Measurements from ENCODE around the gene RAB11FIP4. TPM values are rescaled to one million over a fixed set of nuclear protein-coding genes. Genes with fewer than 3 reads are reported as not detected.
A peak's percentile ranks its signal among the peaks of the same experiment; 100 is the strongest.

The RAB11FIP4 gene
- total RNA-seq, 3 donors from 2014 or later: 9.9 to 11.0 (median 10.8) TPM

- no peak overlapping the region for H3K4me3 Mint-ChIP-seq
- ATAC-seq (no peak), DNase-seq (no peak)
- H3K4me1 Mint-ChIP-seq (ENCODE audit: low read depth): peaks cover 1% of the 10 kb centered on the region
- H3K36me3 Mint-ChIP-seq (ENCODE audit: insufficient read depth): no peaks in the 10 kb centered on the region
- no peaks in the 10 kb centered on the region for H3K9me3 Mint-ChIP-seq
- no peaks in the 10 kb centered on the region for H3K27me3 Mint-ChIP-seq (ENCODE audit: low read depth)
Measured at GRCh38 chr17:31481783-31482081, 90.3 kb downstream of the RAB11FIP4 start.

- H3K27me3 Mint-ChIP-seq (ENCODE audit: low read depth): no peaks in the 10 kb centered on the region
- no peaks in the 10 kb centered on the region for H3K36me3 Mint-ChIP-seq (ENCODE audit: insufficient read depth)
- no peaks in the 10 kb centered on the region for H3K9me3 Mint-ChIP-seq
- DNase-seq: no peak
- H3K4me3 Mint-ChIP-seq: no peak overlapping the region
- no peak for ATAC-seq
- H3K4me1 Mint-ChIP-seq (ENCODE audit: low read depth): peaks cover 22% of the 10 kb centered on the region
Measured at GRCh38 chr17:31484821-31485220, 93.3 kb downstream of the RAB11FIP4 start.

GRCh38 chr17:31486351-31487062, 95.0 kb downstream of the RAB11FIP4 start:
- ATAC-seq (no peak), DNase-seq (no peak)
- Mint-ChIP-seq H3K4me1 (ENCODE audit: low read depth) (peaks cover 38% of the 10 kb centered on the region), H3K36me3 (ENCODE audit: insufficient read depth) (no peaks in the 10 kb centered on the region), H3K27me3 (ENCODE audit: low read depth) (no peaks in the 10 kb centered on the region), H3K4me3 (peak overlapping the region; percentile 78), H3K9me3 (no peaks in the 10 kb centered on the region)

GRCh38 chr17:31487063-31487647, 95.7 kb downstream of the RAB11FIP4 start:
- no peaks in the 10 kb centered on the region for H3K27me3 Mint-ChIP-seq (ENCODE audit: low read depth)
- H3K9me3 Mint-ChIP-seq: no peaks in the 10 kb centered on the region
- H3K36me3 Mint-ChIP-seq (ENCODE audit: insufficient read depth): no peaks in the 10 kb centered on the region
- ATAC-seq: no peak
- no peak for DNase-seq
- H3K4me3 Mint-ChIP-seq: peak overlapping the region; percentile 78
- H3K4me1 Mint-ChIP-seq (ENCODE audit: low read depth): peaks cover 45% of the 10 kb centered on the region

GRCh38 chr17:31487648-31488263, 96.3 kb downstream of the RAB11FIP4 start:
- Mint-ChIP-seq H3K9me3 (no peaks in the 10 kb centered on the region), H3K4me1 (ENCODE audit: low read depth) (peaks cover 51% of the 10 kb centered on the region), H3K4me3 (peak overlapping the region; percentile 78), H3K36me3 (ENCODE audit: insufficient read depth) (no peaks in the 10 kb centered on the region), H3K27me3 (ENCODE audit: low read depth) (no peaks in the 10 kb centered on the region)
- DNase-seq (peak; percentile 96), ATAC-seq (peak; percentile 89 to 91)

- Mint-ChIP-seq H3K36me3 (ENCODE audit: insufficient read depth) (no peaks in the 10 kb centered on the region), H3K9me3 (no peaks in the 10 kb centered on the region), H3K4me3 (peak overlapping the region; percentile 85), H3K4me1 (ENCODE audit: low read depth) (peaks cover 58% of the 10 kb centered on the region), H3K27me3 (ENCODE audit: low read depth) (no peaks in the 10 kb centered on the region)
- DNase-seq (peak; percentile 10), ATAC-seq (peak; percentile 2 to 6)
Measured at GRCh38 chr17:31488264-31488981, 96.9 kb downstream of the RAB11FIP4 start.

- Mint-ChIP-seq H3K36me3 (ENCODE audit: insufficient read depth) (no peaks in the 10 kb centered on the region), H3K9me3 (no peaks in the 10 kb centered on the region), H3K4me1 (ENCODE audit: low read depth) (peaks cover 63% of the 10 kb centered on the region), H3K27me3 (ENCODE audit: low read depth) (no peaks in the 10 kb centered on the region), H3K4me3 (peak overlapping the region; percentile 85)
- no peak for DNase-seq
- ATAC-seq: no peak
Measured at GRCh38 chr17:31488982-31489294, 97.5 kb downstream of the RAB11FIP4 start.

- Mint-ChIP-seq H3K9me3 (no peaks in the 10 kb centered on the region), H3K27me3 (ENCODE audit: low read depth) (no peaks in the 10 kb centered on the region), H3K4me3 (peak overlapping the region; percentile 85), H3K36me3 (ENCODE audit: insufficient read depth) (no peaks in the 10 kb centered on the region), H3K4me1 (ENCODE audit: low read depth) (peaks cover 67% of the 10 kb centered on the region)
- ATAC-seq (no peak), DNase-seq (peak; percentile 13)
Measured at GRCh38 chr17:31489295-31490018, 98.0 kb downstream of the RAB11FIP4 start.

GRCh38 chr17:31490019-31490650, 98.7 kb downstream of the RAB11FIP4 start:
- Mint-ChIP-seq H3K9me3 (no peaks in the 10 kb centered on the region), H3K27me3 (ENCODE audit: low read depth) (no peaks in the 10 kb centered on the region), H3K36me3 (ENCODE audit: insufficient read depth) (no peaks in the 10 kb centered on the region), H3K4me3 (peak overlapping the region; percentile 85), H3K4me1 (ENCODE audit: low read depth) (peaks cover 73% of the 10 kb centered on the region)
- ATAC-seq (no peak), DNase-seq (no peak)

- Mint-ChIP-seq H3K27me3 (ENCODE audit: low read depth) (no peaks in the 10 kb centered on the region), H3K4me1 (ENCODE audit: low read depth) (peaks cover 80% of the 10 kb centered on the region), H3K4me3 (peak overlapping the region; percentile 52), H3K36me3 (ENCODE audit: insufficient read depth) (no peaks in the 10 kb centered on the region), H3K9me3 (no peaks in the 10 kb centered on the region)
- ATAC-seq (no peak), DNase-seq (no peak)
Measured at GRCh38 chr17:31490671-31491375, 99.3 kb downstream of the RAB11FIP4 start.

- Mint-ChIP-seq H3K4me1 (ENCODE audit: low read depth) (peaks cover 88% of the 10 kb centered on the region), H3K27me3 (ENCODE audit: low read depth) (no peaks in the 10 kb centered on the region), H3K4me3 (peak overlapping the region; percentile 52), H3K36me3 (ENCODE audit: insufficient read depth) (no peaks in the 10 kb centered on the region), H3K9me3 (no peaks in the 10 kb centered on the region)
- DNase-seq: no peak
- ATAC-seq: no peak
Measured at GRCh38 chr17:31491376-31492131, 100.1 kb downstream of the RAB11FIP4 start.

- no peaks in the 10 kb centered on the region for H3K36me3 Mint-ChIP-seq (ENCODE audit: insufficient read depth)
- H3K9me3 Mint-ChIP-seq: no peaks in the 10 kb centered on the region
- H3K27me3 Mint-ChIP-seq (ENCODE audit: low read depth): no peaks in the 10 kb centered on the region
- peaks cover 87% of the 10 kb centered on the region for H3K4me1 Mint-ChIP-seq (ENCODE audit: low read depth)
- DNase-seq (no peak), ATAC-seq (no peak)
- no peak overlapping the region for H3K4me3 Mint-ChIP-seq
Measured at GRCh38 chr17:31492206-31492605, 100.7 kb downstream of the RAB11FIP4 start.

All from activated T-cell treated with anti-CD3 and anti-CD28 coated beads, Interleukin-2, amount 50 U/mL, for 4 hours (primary cell).